ENCODE results near the gene FER. TPM values are rescaled to one million over a fixed set of nuclear protein-coding genes. Genes with fewer than 3 reads are reported as not detected.

Gene FER
- total and polyA plus RNA-seq, 2 of the 8 experiments (the other 6 are each of a cell fraction or from before 2014, with no cell fraction given): 1.3 to 15.8 TPM

GRCh38 chr5:108884736-108885135, 137.0 kb downstream of the FER start (continued):
- TF ChIP-seq, protein P1, sequence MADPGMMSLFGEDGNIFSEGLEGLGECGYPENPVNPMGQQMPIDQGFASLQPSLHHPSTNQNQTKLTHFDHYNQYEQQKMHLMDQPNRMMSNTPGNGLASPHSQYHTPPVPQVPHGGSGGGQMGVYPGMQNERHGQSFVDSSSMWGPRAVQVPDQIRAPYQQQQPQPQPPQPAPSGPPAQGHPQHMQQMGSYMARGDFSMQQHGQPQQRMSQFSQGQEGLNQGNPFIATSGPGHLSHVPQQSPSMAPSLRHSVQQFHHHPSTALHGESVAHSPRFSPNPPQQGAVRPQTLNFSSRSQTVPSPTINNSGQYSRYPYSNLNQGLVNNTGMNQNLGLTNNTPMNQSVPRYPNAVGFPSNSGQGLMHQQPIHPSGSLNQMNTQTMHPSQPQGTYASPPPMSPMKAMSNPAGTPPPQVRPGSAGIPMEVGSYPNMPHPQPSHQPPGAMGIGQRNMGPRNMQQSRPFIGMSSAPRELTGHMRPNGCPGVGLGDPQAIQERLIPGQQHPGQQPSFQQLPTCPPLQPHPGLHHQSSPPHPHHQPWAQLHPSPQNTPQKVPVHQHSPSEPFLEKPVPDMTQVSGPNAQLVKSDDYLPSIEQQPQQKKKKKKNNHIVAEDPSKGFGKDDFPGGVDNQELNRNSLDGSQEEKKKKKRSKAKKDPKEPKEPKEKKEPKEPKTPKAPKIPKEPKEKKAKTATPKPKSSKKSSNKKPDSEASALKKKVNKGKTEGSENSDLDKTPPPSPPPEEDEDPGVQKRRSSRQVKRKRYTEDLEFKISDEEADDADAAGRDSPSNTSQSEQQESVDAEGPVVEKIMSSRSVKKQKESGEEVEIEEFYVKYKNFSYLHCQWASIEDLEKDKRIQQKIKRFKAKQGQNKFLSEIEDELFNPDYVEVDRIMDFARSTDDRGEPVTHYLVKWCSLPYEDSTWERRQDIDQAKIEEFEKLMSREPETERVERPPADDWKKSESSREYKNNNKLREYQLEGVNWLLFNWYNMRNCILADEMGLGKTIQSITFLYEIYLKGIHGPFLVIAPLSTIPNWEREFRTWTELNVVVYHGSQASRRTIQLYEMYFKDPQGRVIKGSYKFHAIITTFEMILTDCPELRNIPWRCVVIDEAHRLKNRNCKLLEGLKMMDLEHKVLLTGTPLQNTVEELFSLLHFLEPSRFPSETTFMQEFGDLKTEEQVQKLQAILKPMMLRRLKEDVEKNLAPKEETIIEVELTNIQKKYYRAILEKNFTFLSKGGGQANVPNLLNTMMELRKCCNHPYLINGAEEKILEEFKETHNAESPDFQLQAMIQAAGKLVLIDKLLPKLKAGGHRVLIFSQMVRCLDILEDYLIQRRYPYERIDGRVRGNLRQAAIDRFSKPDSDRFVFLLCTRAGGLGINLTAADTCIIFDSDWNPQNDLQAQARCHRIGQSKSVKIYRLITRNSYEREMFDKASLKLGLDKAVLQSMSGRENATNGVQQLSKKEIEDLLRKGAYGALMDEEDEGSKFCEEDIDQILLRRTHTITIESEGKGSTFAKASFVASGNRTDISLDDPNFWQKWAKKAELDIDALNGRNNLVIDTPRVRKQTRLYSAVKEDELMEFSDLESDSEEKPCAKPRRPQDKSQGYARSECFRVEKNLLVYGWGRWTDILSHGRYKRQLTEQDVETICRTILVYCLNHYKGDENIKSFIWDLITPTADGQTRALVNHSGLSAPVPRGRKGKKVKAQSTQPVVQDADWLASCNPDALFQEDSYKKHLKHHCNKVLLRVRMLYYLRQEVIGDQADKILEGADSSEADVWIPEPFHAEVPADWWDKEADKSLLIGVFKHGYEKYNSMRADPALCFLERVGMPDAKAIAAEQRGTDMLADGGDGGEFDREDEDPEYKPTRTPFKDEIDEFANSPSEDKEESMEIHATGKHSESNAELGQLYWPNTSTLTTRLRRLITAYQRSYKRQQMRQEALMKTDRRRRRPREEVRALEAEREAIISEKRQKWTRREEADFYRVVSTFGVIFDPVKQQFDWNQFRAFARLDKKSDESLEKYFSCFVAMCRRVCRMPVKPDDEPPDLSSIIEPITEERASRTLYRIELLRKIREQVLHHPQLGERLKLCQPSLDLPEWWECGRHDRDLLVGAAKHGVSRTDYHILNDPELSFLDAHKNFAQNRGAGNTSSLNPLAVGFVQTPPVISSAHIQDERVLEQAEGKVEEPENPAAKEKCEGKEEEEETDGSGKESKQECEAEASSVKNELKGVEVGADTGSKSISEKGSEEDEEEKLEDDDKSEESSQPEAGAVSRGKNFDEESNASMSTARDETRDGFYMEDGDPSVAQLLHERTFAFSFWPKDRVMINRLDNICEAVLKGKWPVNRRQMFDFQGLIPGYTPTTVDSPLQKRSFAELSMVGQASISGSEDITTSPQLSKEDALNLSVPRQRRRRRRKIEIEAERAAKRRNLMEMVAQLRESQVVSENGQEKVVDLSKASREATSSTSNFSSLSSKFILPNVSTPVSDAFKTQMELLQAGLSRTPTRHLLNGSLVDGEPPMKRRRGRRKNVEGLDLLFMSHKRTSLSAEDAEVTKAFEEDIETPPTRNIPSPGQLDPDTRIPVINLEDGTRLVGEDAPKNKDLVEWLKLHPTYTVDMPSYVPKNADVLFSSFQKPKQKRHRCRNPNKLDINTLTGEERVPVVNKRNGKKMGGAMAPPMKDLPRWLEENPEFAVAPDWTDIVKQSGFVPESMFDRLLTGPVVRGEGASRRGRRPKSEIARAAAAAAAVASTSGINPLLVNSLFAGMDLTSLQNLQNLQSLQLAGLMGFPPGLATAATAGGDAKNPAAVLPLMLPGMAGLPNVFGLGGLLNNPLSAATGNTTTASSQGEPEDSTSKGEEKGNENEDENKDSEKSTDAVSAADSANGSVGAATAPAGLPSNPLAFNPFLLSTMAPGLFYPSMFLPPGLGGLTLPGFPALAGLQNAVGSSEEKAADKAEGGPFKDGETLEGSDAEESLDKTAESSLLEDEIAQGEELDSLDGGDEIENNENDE (IDR thresholded peaks at IDR 0.05; ENCODE audit: insufficient replicate concordance, low read length): no peak
- TF ChIP-seq SP2 (IDR thresholded peaks at IDR 0.05; ENCODE audit: low read length) (no peak), EP300 (IDR thresholded peaks at IDR 0.05; ENCODE audit: borderline replicate concordance in 1 of 2, low read depth in 2 of 2, low read length in 2 of 2) (no peak)
- TF ChIP-seq, protein P2, sequence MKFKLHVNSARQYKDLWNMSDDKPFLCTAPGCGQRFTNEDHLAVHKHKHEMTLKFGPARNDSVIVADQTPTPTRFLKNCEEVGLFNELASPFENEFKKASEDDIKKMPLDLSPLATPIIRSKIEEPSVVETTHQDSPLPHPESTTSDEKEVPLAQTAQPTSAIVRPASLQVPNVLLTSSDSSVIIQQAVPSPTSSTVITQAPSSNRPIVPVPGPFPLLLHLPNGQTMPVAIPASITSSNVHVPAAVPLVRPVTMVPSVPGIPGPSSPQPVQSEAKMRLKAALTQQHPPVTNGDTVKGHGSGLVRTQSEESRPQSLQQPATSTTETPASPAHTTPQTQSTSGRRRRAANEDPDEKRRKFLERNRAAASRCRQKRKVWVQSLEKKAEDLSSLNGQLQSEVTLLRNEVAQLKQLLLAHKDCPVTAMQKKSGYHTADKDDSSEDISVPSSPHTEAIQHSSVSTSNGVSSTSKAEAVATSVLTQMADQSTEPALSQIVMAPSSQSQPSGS (IDR thresholded peaks at IDR 0.05; ENCODE audit: low read length): no peak
